HEK293T (cell line): ENCODE measurements around the gene ANXA11.

ENCODE experiments used
- CTCF ChIA-PET: fragments of 350-600 bp; formaldehyde crosslinking; extraction: SDS; loops from one replicate; lab custom pipeline; 2021; ENCODE audit warnings: antibody characterized with exemption, inconsistent platforms; lab: Yijun Ruan, JAX
- POLR2A ChIA-PET: fragments of 350-600 bp; formaldehyde crosslinking; extraction: SDS; loops from one replicate; lab custom pipeline; 2020; ENCODE audit warnings: antibody characterized with exemption, inconsistent platforms; lab: Yijun Ruan, JAX
- DNase-seq: peaks from one replicate; pipeline ENCODE4 v3.0.0; 2012; ENCODE audit warnings: mixed read lengths; ENCODE audit errors: extremely low spot score
- ARNT ChIP-seq: fragments of 450-650 bp; IDR thresholded peaks from 2 replicates; pipeline ENCODE4 v1.6.1; 2017; ENCODE audit warnings: mild to moderate bottlenecking
- BHLHE40 ChIP-seq: fragments of 450-650 bp; IDR thresholded peaks from 2 replicates; pipeline ENCODE4 v1.6.1; 2016; ENCODE audit warnings: mild to moderate bottlenecking, moderate library complexity, borderline replicate concordance
- CTBP1 ChIP-seq: fragments of 450-650 bp; IDR thresholded peaks from 2 replicates; pipeline ENCODE4 v1.6.1; 2016; ENCODE audit warnings: borderline replicate concordance
- ELF4 ChIP-seq: fragments of 450-650 bp; IDR thresholded peaks from 2 replicates; pipeline ENCODE4 v1.6.1; 2017; ENCODE audit warnings: antibody characterized with exemption
- FOXA1 ChIP-seq: fragments of 450-650 bp; IDR thresholded peaks from 2 replicates; pipeline ENCODE4 v1.6.1; 2016; ENCODE audit warnings: mild to moderate bottlenecking
- FOXK2 ChIP-seq: fragments of 450-650 bp; IDR thresholded peaks from 2 replicates; pipeline ENCODE4 v1.6.1; 2016; ENCODE audit warnings: mild to moderate bottlenecking
- FOXM1 ChIP-seq: fragments of 450-650 bp; IDR thresholded peaks from 2 replicates; pipeline ENCODE4 v1.6.1; 2017; ENCODE audit warnings: mild to moderate bottlenecking, borderline replicate concordance
- HDGF ChIP-seq: fragments of 450-650 bp; IDR thresholded peaks from 2 replicates; pipeline ENCODE4 v1.6.1; 2017; ENCODE audit warnings: antibody characterized with exemption, borderline replicate concordance
- L3MBTL2 ChIP-seq: fragments of 450-650 bp; conservative IDR thresholded peaks from 2 replicates; pipeline ENCODE4 v1.6.1; 2016; ENCODE audit warnings: mild to moderate bottlenecking
- LEF1 ChIP-seq: fragments of 450-650 bp; IDR thresholded peaks from 2 replicates; pipeline ENCODE4 v1.6.1; 2017; ENCODE audit warnings: mild to moderate bottlenecking, borderline replicate concordance
- NFRKB ChIP-seq: fragments of 450-650 bp; IDR thresholded peaks from 2 replicates; pipeline ENCODE4 v1.6.1; 2016; ENCODE audit warnings: mild to moderate bottlenecking, moderate library complexity
- SP1 ChIP-seq: fragments of 450-650 bp; IDR thresholded peaks from 2 replicates; pipeline ENCODE4 v1.6.1; 2017
- SUZ12 ChIP-seq: fragments of 450-650 bp; IDR thresholded peaks from 2 replicates; pipeline ENCODE4 v1.6.1; 2016; ENCODE audit warnings: mild to moderate bottlenecking
- TARDBP ChIP-seq: fragments of 450-650 bp; IDR thresholded peaks from 2 replicates; pipeline ENCODE4 v1.6.1; 2016
- ZNF384 ChIP-seq: fragments of 450-650 bp; IDR thresholded peaks from 2 replicates; pipeline ENCODE4 v1.6.1; 2016
- TF ChIP-seq, protein P1 (sequence below): fragments of 450-650 bp; IDR thresholded peaks from 2 replicates; pipeline ENCODE4 v1.6.1; 2016

ANXA11 gene

GRCh38 chr10:80108576-80109239, 96.6 kb downstream of the ANXA11 start:
- DNase-seq: no peak
- POLR2A ChIA-PET: no interaction called here
- TF ChIP-seq NFRKB: no peak
- no peak for TF ChIP-seq HDGF
- no peak for TF ChIP-seq SP1
- no peak for TF ChIP-seq FOXA1
- TF ChIP-seq ELF4: no peak
- TF ChIP-seq, protein P1, sequence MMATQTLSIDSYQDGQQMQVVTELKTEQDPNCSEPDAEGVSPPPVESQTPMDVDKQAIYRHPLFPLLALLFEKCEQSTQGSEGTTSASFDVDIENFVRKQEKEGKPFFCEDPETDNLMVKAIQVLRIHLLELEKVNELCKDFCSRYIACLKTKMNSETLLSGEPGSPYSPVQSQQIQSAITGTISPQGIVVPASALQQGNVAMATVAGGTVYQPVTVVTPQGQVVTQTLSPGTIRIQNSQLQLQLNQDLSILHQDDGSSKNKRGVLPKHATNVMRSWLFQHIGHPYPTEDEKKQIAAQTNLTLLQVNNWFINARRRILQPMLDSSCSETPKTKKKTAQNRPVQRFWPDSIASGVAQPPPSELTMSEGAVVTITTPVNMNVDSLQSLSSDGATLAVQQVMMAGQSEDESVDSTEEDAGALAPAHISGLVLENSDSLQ: no peak
- no peak for TF ChIP-seq ARNT
- no peak for TF ChIP-seq CTBP1
- TF ChIP-seq ZNF384: no peak
- no peak for TF ChIP-seq SUZ12
- TF ChIP-seq FOXM1: no peak
- TF ChIP-seq LEF1: no peak
- TF ChIP-seq TARDBP: no peak
- TF ChIP-seq FOXK2: no peak
- no peak for TF ChIP-seq L3MBTL2
- TF ChIP-seq BHLHE40: no peak
- CTCF ChIA-PET: no interaction called here

DNA sequence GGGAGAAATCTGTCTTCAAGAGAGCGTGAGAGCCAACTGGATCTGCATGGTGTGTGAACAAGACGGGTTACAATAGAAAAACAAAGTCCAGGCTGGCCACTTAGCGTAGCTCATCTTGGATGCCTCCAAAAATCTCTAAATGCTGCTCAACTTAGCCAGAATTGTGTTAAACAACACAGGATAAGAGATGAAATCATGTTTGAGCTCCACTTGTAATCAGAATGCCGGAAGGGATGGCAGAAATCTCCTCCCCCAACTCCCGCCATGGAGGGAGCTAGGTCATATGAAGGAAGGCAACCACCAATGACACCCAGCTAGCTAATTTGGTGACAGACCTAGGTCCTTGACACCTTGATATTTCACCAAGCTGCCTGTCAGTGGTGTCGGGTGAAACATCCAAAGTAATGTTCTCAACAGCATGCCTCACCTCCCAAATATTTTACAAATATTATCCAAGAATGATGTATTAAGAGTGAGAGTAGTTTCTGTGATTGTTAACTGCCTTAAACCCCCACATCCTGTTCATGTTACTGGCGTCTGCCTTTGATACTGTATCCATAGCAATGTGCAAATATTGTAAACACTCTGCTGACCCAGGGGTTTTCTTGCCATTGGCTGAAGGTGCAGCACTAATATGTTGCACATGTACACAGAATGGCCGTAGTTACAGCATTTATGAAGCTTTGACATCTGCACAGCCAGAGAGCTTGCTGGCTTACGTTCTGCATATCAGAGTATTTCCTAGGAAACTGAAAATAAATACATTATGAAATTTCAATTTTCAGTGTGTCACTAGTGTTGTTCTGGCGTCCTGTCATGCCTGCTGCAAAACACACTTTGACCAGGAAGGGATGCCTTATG, 101.0 kb downstream of the ANXA11 start:
- no peak for DNase-seq
- TF ChIP-seq L3MBTL2 (no peak), ARNT (no peak), NFRKB (no peak), BHLHE40 (no peak), SUZ12 (no peak), LEF1 (no peak), FOXA1 (no peak), CTBP1 (no peak), HDGF (no peak), ELF4 (no peak), FOXK2 (no peak), TARDBP (no peak), FOXM1 (no peak), ZNF384 (no peak), SP1 (no peak)
- TF ChIP-seq, protein P1: no peak
- ChIA-PET CTCF (interaction anchor here (0.6 kb wide), 1 partner anchor 85 kb away, joined by 4 read pairs; no protein-coding TSS in a partner anchor), POLR2A (no interaction called here)
